IPS-NIHi7 (cell line): ENCODE measurements around the gene ZNF746.
"Not testable (repeated sequence)": the region's sequence is repeated elsewhere in the genome, so short reads cannot be mapped to it uniquely, and the experiment has no call there.

Experiments used
- DNase-seq: peaks from one replicate; pipeline ENCODE4 v3.0.0; 2012; ENCODE audit warnings: mixed read lengths; ENCODE audit errors: extremely low spot score

ZNF746 gene

DNA sequence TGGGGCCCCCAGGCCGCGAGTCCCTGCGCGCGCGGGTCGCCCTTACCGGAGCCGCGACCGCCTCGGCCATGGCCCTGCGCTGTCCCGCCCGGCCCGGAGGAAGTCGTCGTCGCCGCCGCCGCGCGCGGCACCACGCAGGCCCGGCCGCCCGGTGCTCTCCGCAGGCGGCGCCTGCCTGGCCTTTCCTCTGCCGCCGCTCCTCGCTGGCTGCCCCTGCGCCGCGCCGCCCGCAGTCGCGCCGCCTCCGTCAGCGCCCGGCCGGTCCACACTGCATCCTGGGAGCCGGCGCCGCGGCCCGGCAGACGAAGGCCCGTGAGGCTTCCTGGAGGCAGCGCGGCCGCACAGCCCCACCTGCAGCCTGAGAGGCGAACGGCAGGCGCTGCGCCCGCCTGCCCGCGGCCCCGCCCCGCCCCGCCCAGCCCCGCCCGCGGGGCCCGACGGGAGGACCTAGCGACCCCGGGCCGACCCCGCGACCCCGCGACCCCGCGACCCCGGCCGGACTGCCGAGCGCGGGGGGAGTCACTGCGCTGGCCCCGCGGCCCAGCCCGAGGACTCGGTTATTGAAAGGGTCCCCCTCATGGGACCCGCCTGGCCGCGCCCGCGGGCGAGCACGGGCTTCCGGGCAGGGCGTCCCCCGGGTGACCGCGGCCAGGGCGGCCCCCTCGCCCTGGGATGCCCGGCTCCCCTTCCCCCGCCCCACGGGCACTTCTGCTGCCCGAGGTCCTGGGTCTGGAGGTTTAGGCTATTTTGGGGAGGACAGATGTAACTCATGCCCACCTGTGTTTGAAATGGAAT is at the start of gene ZNF746:
TSS of gene ZNF746 (minus strand) at position 343 of the 795 bp plus-strand sequence. CDS start at position 70, 273 bp downstream.
- DNase-seq, result peak; percentile 98

DNA sequence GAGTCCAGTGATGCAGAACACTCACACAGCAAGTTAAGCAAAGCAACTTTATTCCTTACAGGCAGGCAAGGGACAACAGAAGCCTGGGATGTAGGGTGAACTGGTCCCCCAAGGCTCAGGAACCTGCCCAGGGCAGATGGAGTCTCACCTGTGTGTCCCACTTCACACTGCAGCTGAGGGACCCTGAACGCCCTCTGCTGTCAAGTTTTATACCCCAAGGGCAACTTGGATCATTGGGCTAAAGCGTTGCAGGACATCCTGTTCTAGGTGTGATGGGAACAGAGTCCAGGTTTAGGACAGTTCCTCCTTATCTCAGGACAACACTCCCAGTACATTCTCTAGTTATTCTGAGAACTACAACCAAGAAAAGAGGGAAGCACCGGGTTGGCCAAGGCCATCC is 49.5 kb upstream of the ZNF746 start:
- DNase-seq, result no peak

DNA sequence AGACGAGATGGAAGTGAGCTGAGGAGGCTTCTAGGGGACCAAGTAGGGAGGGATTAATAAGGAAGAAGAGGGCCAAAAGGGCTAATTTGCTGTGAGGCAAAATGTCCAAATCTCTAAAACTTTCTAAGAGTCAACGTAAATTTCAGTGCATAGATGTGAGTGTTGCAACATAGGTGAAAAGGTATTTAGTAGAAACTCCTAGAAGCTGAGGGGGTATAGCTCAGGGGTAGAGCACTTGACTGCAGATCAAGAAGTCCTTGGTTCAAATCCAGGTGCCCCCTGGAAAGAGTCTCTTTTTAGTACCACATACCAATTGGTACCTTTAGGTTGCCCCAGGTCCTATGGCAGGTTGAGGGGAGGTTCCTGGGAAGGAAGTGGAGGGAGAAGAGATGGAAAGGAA is 48.7 kb upstream of the ZNF746 start:
- no peak for DNase-seq

DNA sequence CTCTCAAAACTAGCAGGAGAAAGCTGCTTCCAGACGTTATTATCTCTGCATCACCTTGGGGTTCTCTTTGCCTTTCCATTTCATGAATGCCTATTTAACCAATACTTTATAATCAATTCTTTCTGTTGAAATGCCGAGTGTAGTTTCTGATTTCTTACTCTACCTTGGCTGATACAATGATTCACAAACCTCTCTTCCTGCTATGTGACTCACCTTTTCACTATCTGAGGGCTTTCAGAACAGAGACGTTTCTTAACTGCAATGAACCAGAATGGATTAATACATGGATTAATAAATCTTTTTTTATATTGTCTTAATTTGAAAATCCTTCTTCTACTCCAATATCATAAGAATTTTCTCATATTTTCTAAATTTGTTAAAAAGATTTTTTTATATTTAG is 46.4 kb upstream of the ZNF746 start:
- DNase-seq, result no peak

DNA sequence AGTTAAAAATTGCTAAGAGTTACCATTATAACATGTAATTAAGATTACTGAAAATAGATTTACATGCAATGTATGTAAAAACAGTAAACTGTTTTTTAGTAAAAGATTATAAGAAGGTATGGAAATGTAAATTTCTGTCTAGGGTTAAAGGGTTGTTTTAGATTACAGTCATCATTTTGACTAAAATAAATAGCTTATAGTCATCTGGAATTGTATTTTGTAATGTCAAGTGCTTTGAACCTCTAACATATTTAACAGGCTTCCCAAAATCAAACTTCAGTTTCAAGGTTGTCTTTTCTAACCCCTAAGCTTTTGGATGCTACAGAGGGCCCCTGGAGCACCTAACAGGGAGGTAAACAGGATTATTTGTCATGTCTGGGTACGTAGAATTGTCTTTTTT is 35.0 kb upstream of the ZNF746 start:
- DNase-seq, result no peak

DNA sequence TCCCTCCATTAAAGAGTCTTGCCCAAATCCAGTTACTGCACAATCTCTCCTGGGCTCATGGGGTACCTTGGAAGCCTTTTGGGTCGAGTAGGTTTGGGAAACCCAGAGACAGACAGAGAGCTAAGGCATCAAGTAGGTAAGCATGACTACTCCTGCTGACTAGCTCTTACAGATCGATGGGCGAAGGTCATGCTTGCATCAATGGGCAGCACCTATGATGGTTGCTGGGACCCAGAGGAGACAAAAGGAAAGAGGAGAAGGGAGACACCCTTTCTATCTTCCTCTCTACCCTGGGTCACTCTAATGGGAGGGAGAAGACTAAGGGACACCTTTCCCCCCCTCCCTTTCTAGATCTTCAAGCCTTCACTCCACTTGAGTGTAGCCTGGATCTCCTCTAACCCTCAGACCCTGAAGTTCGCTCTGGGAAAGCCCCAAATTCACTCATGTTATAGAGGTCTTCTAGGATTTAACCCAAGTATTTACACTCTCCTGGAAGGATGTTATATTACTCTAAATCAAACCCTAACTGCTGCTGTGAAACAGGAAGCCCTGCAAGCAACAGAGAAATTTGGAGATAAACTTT is 31.6 kb upstream of the ZNF746 start:
- no peak for DNase-seq

DNA sequence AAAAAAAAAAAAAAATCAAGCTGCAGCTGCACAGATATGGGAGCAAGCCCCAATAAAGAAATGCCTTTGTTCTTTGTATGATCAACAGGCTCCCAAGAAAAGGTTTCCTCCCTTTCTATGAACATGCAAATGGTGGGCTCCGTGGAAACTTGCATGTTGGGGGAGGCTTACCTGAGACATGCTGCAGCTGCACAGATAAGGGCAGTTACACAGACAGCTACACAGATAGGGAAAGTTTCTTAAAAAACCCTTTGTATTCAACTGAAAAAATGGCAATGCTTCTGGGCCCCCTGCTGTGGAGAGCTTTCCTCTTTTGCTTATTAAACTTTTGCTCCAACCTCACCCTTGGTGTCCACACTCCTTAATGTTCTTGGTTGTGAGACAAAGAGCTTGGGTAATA is 29.8 kb upstream of the ZNF746 start:
- DNase-seq, result no peak

DNA sequence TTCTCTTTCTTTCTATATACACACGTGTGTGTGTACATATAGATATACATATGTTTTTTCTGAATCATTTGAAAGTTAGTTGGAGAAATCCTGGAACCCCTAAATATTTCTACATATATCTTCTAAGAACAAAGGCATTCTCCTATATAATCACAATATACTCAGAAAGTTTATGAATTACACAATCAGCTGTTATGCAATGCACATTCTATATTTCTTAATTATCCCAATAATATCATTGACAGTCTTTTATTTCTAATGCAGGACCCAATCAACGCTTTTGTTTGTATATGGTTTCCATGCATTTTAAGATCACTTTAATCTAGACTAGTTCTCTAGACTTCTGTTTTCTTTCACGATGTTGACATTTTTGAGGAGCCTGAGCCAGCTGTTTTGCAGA is 27.7 kb upstream of the ZNF746 start:
- no peak for DNase-seq

DNA sequence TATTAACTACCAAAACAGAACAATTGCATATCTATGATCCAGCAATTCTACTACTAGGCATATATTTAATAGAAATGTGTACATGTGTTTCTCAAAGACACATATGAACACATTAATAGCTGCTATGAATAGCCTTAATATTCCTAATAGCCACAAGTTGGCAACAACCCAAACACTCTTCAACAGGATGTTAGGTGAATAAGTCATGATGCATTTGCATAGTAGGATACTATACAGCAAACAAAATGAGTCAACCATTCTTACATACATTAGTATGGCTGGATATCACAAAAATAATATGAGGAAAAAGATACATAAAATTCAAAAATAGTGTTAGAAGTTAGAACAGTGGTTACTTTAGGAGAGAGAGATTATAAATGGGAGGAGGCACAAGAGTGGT is 26.8 kb upstream of the ZNF746 start:
- DNase-seq, result no peak

DNA sequence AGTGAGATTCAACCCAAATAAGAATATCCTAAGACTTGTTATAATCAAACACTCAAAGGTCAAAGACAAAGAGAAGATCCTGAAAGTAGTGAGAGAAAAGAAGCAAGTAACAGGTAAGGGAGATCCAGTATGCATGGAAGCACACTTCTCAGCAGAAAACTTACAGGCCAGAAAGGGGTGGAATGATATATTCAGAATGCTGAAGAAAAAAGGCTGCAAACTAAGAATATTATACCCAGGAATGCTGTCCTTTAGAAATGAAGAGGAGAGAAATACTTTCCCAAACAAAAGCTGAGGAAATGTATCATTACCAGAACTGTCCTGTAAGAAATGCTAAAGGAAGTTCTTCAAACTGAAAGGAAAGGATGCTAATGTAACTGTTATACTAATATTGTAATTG is 12.6 kb upstream of the ZNF746 start:
- DNase-seq, result no peak

DNA sequence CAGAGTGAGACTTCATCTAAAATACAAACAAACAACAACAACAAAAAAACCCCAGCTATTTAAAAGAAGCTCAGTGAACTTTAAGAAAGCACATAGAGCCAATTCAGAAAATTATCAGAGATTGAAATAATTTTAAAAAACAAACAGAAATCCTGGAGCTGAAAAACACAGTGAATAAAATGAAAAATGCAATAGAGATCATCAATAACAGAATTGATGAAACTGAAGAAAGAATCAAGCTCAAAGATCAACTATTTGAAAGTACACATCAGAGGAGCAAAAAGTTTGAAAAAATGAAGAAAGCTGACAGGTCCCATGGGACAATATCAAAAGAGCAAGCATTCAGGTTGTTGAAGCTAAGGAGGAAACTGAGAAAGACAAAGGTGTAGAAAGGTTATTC is 12.2 kb upstream of the ZNF746 start:
- DNase-seq, result no peak

DNA sequence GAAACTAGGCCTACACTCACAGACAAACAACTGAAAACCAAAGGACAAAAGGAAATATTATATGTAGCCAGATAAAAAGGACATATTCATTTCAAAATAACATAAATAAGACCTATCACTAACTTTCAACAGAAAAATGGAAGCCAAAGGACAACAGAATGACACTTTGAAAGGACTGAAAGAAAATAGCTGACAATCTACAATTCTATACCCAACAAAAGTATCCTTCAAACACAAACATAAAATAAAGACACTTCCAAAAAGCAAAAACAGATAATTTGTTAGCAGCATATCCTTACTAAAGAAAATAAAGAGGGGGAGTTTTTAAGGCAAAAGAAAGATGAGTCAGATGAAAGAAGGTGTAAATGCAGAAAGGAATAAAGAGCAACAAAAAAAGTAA is 7.9 kb upstream of the ZNF746 start:
- DNase-seq, result no peak

DNA sequence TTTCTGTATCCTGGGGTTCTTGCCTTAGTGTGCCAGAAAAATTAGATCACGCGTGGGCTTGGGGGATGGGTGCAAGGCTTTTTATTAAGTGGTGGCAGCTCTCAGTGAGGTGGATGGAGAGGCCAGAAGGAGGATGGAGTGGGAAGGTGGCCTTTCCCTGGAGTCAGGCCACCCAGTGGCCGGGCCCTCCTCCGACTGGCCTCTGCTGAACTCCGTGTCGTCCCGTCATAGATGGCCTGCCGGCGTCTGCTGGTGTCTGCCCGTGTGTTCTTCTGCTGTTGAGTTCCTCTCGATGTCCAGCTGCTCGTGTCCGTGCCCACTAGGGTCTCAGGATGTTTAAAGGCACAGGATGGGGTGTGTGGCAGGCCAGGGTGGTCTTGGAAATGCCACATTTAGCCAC is 4.0 kb upstream of the ZNF746 start:
- no peak for DNase-seq

DNA sequence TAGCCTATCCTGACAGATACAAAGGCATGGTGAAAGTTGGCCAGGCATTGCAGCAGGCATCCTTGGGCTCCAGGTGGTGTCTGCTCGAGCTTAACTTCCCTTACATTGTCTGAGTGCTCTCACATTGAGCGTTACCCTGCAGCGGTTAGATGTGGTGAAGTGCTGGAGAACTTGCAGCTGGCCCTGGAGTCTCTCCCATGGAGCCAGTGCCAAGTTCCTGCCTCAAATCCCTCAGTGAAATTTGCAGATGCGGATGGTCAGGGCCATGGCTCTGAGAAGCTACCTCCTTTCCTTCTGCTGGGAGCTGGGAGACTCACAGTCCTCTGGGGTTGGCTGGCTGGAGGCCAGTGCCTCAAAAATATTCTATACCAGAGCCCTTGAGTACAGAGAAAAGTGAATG is 3.3 kb upstream of the ZNF746 start:
- no peak for DNase-seq

DNA sequence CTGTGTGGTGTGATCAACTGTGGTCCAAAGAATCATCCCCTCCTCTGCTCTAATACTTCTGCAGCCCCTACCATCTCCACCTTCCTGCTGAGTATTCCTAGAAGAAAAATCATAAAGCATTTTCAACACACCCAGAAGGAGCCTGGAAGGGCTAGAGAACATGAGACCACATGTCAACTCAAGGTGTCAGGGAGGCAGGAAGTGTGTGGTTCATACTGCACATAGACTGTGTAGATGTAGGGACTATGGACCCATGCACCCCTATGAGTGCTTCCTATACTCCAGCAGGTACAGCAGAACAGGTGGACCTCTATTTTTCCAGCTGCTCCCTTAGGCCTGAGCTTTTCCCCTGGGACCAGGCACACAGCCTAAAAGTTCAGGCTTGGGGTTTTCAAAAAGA is 2.6 kb upstream of the ZNF746 start:
- DNase-seq, result no peak

DNA sequence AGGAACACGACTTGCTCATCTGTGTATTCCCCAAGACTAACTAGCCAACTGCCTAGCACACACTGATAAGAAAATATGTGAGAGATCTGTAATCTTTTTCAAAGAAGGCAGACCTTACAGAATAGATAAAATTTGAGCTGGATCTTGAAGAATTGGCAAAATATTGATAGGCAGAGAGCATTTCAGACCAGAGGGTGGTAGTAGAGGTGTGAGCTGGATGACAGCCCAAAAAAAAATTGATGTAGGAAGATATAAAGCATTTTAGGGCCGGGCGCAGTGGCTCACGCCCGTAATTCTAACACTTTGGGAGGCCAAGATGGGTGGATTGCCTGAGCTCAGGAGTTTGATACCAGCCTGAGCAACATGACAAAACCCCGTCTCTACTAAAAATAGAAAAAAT is 1.2 kb upstream of the ZNF746 start:
- no peak for DNase-seq

DNA sequence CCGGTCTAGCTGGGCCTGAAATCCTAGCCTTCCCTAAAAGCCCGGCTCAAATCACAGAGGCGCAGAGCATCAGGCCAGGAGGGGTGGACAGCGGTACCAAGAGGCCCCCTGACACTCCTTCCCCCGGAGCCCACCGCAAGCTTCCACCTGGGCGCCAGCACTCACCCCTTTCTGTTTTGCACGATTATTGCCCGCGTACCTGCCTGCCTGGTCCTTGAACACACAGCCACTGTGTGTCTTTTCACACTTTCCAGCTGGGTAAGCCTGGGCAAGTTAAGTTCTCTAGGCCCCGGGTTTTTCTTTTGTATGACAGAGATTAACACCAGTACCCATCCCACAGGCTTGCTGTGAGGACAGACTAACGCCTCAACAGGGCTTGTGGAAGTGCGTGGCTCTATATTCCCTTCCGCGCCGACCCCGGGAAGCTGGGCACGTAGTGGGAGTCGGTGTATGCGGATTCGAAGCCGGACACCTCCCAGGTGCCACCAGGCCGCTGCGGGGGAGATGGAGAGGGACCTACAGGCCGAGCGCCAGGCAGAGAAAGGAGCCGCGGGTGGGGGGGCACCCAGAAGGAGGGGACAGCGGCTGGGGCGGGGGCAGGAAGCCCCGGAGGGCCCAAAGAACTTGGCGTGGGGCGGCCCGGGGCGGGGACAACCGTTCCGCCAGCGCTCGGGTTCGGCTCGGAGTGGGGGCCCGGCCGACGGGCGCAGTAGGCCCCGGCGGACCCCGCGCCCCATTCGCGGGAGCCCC is 792 bp downstream of the ZNF746 start:
- DNase-seq, result peak; percentile 39

DNA sequence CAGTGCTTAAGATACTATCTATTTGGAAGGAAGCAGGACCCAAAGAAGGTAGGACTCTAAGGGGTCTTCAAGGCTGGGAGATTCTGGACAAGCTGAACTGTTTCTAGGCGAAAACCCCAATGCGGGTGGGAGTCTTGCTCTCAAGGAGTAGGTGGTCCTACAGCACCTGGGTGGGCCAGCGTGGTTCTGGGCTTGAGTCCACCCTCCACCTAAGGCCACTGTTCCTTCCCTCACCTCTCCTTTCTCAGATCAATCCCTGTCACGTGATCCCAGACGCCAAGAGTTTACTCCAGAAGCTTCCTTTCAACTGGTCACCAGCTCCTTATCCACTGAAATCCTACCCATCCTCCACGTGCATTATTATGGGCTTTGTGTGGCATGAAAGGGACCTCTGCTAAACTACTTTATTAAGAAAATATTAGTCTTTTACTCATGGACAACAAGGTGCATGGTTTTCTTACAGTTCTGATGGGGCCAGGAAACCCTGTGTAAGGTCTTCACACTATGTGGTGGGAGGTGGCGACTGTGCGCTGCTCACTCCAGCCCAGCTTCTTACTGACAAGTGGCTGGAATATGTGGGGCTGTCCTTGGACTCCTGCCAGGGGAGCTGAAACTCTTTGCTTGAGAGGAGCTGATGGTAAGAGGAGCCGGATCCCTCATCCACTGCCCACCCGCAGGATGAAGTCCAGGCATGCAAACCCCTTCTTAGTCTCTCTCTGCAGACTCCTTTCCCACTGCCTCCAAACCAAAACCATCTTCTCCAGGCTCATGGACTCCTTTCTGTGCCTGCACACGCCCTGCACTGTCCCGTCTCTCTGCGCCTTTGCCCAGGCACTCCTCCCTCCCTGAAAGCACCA is 1.6 kb downstream of the ZNF746 start:
- DNase-seq, result no peak

DNA sequence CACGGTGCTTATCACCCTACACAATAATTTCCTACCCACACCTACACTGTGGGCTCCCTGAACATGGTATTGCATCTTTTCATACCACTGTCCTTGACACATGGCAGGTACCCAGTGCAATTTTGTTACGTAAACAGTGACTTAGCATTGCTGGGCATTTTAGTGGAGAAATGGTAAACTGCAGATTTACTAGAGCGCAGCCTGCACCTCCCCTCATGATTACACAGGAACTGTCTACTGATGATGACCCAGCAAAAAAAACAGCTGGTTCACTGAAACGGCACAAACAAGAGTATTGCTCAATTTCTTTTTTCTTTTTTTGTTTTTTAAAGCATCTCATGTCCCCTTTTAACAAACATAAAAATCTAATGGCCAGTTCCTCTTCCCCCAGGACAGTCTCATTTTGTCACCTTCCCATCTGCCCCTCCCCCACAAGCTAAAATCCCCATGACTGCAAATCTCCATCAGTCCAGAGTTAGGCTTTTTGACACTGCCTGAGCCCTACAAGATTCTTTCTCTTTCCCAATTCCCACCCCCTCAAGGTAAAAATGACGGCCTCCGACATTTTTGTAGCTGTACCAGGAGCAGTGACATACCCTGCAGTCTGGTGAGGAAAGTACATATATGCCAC is 2.8 kb downstream of the ZNF746 start:
- no peak for DNase-seq

DNA sequence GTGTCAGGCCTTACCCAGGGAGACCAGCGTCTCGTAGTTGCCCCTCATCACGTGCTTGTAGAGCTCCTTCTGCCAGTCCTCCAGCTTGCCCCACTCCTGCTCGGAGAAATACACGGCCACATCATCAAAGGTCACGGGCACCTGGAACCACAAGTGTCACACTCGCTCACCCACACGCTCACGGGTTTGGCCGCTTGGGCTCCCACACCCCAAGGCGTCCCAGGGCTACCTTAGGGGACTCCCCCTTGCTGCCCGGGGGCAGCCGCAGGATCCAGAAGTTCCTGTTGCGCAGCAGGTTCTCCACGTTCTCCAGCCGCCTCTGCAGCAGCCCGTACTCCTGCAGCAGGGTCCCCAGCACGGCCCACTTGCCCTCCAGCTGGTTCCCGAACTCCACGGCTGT is 3.6 kb downstream of the ZNF746 start:
- DNase-seq, result not testable (repeated sequence)

DNA sequence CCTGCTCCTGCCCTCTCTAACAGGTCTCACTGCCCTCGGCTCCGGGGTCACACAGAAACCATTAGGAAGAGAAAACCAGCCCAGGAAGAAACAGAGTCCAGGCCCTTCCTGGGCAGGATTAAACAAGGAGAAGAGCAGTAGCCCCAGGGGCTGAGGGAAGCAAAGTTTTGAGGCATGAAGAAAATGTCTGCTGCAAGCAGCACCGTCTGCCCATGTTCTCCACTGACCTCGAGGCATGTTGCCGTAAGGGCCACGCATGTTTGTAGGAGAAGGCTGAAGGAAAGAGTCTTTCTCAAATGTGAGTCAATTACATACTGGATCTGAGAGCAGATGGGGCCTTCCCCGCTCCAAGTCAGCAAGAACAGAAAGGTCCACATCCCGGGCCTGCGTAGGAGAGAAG is 4.2 kb downstream of the ZNF746 start:
- DNase-seq, result no peak
